Ammon's horn (tissue), 1 donor: ENCODE data around the gene BICD2.

Source experiments
- DNase-seq: peaks from one replicate; pipeline ENCODE4 v3.0.0-alpha.2; 2016; ENCODE audit warnings: low spot score

The BICD2 gene

DNA sequence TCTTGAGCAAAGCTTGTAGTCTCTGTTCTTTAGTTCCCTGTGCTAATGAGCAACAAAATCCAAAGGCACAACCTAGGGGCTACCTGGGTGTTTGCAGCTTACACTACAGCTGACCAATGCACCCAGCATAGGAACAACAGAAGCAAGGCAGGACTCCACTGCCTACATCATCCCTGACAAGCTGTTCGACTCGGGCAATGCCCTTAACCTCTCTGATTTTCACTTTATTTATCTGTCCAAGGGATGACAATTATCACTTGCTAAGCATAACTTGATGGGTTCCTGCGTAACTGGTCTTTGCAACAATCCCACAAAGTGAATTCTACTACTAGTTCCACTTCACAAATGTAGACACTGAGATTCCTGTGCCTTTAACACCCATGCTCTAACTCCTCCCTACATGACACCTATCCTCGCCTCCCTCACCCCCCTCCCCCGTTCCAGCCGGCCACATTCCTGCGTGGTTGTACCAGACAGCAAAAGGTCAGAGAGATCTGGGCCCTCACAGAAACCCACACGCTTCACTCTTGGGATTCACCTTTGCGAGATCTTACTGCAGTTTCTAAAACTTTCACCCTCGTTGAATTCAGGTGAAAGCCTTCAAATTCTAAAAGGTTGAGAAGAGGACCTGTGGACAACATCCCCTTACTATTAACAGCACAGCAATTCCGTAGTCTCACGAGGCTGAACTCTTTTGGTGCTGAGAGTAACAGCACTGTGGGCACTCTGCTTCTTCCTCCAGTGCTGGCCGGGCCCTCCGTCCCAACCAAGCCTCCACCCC is 95.7 kb downstream of the BICD2 start:
- DNase-seq, result no peak

DNA sequence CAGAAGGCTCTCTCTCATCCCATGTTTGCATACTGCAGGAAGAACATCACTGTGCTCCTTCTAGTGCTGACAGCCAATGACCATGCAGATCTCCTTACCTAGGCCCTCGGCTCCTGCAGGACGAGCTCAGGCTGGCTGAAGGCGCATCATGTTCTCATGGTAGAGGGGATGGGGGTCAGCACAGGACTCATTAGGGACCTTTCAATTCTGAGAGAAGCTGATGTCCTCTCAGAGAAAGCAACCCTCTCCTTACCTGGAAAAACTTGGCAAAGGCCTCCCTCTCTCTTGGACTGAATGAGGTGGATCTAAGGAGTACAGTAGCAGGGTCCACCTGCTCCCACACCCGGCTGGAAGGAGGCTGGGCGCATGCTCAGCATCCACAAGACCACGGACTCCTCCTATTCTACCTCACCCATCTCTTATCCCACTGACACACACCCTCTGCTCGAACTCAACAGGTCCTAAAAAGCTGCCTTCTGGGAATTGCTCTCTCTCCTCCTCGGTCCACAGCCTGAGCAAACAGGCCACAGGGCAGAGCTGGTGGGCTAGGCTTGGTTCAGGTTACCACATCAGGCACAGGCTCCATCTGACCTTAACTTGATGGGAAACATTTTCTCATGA is 97.6 kb downstream of the BICD2 start:
- no peak for DNase-seq

DNA sequence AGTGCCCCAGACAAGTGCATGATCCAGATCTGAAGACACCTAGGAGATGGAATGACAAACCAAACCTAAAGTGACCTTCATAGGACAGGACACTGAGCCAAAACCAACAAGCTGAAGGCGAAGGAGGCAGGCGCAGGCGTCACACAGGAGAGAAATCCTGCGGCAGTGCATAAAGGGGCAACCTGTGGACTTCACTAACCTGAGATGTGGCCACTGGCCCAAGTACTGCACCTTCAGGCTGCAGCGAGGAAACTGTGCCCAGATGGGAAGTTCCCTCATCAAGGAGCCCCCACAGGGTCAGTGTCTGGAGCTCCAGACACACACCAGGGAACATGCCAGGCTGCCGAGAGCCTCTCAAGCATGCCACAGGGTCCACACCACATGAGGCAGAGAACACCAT is 98.4 kb downstream of the BICD2 start:
- no peak for DNase-seq

DNA sequence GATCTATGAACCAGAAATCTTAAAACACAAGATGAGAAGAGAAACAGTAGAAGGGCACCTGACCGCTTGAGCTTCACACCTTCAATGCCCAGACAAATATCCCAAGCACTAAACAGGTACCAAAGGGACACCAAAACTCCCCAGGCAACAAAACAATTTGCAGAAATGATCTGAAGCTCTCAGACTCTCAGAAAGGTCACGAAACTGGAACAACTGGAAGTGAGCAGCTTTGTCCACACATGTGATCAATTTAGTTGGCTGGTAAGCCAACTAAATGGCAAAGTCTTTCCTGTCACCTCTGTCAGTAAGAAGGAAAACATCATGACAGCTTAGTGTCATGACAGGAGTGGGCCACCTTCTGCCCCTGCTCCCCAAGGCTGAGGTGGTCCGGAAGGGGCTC is 98.8 kb downstream of the BICD2 start:
- DNase-seq, result no peak

DNA sequence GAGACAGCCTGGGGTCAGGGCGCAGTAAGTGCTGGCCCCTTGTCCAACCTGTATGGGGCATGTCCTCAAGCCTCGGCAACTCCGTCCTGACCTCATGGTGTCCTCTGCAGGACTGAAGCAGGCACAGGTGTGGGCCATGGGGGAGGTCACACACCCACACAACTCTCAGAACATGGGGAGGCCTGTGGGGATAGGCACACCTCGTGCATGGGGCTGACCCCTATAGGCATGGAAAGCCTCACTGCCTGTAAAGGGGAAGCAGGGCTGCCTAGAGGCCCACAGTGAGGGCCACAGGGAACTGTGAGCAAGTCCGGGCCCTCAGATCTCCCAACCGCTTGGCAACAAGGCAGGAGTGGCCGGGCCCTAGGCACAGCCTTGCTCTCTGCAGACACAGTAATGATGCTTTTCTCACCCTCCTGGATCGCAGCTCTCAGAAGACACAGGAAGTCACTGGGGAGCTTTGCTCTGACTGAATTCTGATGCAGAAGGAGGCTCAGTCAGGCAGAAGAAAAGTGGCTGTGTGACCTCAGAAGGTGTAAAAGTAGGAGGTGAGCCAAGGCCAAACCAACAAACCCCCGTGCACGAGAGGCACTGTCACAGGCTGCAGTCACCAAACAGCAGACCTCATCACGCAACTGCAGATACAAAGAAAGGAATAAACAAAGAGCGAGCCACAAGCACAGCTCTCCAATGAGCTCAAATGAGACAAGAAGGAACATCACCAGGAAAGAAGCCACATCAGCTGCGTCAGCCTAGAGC is 100.1 kb downstream of the BICD2 start:
- DNase-seq, result peak; percentile 56

DNA sequence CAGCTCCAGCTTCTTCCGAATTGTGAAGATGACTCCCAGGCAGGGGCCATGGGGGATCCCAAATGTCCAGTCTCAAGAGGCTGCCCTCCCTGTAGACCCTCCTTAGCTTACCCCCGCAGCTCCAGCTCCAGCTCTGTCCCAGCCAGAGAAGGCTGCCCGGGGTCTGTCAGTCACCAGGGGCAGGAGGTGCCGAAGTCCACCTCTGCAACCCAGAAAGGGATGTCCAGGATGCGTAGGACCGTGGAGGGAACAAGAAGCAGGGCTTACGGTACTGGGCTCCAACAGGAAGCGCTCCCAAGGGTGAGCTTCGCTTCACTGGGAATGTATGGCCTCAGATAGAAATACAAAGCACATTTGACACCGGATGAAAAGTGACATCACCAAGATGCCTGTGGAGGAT is 100.7 kb downstream of the BICD2 start:
- no peak for DNase-seq

DNA sequence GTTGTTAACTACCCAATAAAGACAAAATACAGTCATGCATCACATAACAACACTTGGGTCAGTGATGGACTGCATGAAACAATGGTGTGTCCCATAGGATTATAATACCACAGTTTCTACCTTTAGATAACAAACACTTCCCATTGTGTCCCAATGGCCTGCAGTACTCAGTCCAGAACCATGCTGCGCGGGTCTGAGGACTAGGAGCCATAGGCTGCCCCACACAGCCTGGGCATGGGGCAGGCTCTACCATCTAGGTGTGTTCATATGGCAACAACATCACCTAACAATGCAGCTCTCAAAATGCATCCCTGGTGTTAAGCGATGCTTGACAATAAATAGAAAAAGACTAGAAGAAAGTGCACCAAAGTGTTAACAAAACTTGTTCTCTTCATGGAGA is 101.5 kb downstream of the BICD2 start:
- DNase-seq, result no peak

DNA sequence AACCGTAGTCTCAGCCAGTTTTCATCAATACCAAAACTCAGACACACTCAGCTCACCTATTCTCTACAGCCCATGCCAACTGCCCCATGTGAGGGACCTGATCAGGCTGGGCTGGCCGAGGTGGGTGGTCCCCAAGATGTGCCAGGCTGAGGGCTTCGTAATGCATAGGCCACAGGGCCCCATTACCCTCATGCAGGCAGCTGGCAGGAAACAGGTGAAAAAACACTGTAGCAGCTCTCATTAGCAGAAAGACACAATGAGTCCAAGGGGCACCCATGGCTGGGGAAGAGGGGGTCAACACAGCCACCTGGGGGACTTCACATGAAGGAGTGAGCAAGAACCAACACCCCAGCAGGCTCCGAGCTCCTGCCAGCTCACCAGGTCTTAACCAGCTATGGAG is 102.9 kb downstream of the BICD2 start:
- DNase-seq, result no peak
